ENCODE results near the gene RIMBP2.

RIMBP2 gene

DNA sequence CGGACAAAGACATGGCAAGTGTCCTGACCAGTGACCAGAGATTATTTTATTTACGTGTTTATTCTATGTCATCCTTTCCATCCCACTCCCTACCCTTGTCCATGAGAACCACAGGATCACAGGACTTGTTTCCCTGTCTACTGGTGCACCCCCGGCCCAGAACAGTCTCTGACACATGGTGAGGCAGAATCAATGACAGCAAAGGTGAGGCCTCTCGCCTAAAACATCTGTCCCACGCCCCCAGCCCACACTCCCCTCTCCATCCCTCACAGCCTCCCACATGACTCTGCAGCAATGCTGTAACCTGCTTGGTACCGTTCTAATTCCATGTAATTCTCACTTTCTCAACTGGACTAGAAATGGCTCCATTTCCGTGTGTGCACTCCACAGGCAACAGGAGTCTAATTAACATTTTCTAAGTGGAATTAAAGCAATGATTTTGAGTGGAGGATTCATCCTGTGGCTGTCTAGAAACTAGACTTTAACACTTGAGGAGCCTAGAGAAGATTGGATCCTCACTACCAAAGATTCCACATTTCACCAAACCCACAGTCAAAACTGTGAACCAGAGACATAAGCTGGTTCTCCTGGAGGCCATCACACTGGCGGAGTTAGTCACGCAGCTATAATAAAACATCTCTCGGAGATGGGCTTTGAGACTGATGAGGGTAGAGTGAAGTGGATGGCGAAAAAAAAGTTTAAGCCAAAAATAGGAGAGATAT lies 228.3 kb downstream of the RIMBP2 start:
- peaks cover 0 to 8% (median 0%) of the 10 kb centered on the region in 10 experiments; a peak in 1 of 20 replicates for H3K4me1 ChIP-seq
- H3K36me3 ChIP-seq = no peaks in the 10 kb centered on the region
- no peak overlapping the region for H3K4me3 ChIP-seq
- no peak for TF ChIP-seq Cebpa-rat (IDR thresholded peaks at IDR 0.05)
- no peaks in the 10 kb centered on the region for H4K20me1 ChIP-seq
- no peak overlapping the region for H3K4me2 ChIP-seq
- H3K9me3 ChIP-seq (replicated peaks in 1 of 11) = no peaks in the 10 kb centered on the region
- no peaks in the 10 kb centered on the region for H3K27me3 ChIP-seq
- H3K27ac ChIP-seq = no peak overlapping the region
- no peak overlapping the region for H3K9ac ChIP-seq

DNA sequence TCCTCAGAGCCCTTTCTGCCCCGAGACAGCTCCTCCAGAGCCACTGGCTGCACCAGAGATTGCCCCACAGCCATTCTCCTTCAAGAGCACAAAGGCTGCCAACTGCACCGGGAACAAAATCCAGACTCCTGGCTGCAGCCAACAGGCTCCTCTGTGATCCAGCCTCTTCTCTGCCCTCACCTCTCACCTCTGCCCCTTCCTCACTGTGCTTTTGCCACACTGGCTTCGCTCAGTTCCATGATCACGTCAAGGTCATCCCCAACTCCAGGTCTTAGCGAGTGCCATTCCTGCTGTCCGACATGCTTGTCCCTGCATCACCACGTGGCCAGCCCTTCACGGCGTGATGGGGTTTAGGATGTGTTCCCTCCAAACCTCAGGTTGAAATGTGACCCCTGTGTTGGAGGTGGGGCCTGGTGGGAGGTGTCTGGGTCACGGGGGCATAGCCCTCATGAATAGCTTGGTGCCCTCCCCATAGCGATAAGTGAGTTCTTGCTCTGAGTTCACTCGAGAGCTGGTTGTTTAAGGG lies 229.1 kb downstream of the RIMBP2 start:
- TF ChIP-seq Cebpa-rat (IDR thresholded peaks at IDR 0.05) = no peak
- H3K9ac ChIP-seq = no peak overlapping the region
- H3K27me3 ChIP-seq = no peaks in the 10 kb centered on the region
- H3K4me2 ChIP-seq = no peak overlapping the region
- no peaks in the 10 kb centered on the region for H4K20me1 ChIP-seq
- no peaks in the 10 kb centered on the region for H3K36me3 ChIP-seq
- H3K27ac ChIP-seq = no peak overlapping the region
- H3K9me3 ChIP-seq (replicated peaks in 1 of 11) = no peaks in the 10 kb centered on the region
- H3K4me3 ChIP-seq = no peak overlapping the region
- H3K4me1 ChIP-seq = peaks cover 0 to 14% (median 4%) of the 10 kb centered on the region in 10 experiments; a peak in 12 of 20 replicates

GRCh38 chr12:130486146-130486435 lies 230.0 kb downstream of the RIMBP2 start:
- Histone ChIP-seq H3K9me3 (replicated peaks in 1 of 11) (no peaks in the 10 kb centered on the region), H3K9ac (no peak overlapping the region), H3K4me3 (no peak overlapping the region), H3K27ac (no peak overlapping the region), H3K27me3 (no peaks in the 10 kb centered on the region; a peak in 1 of 22 replicates), H3K36me3 (no peaks in the 10 kb centered on the region), H3K4me2 (no peak overlapping the region), H4K20me1 (no peaks in the 10 kb centered on the region), H3K4me1 (peaks cover 0 to 14% (median 12%) of the 10 kb centered on the region in 10 experiments; a peak in 13 of 20 replicates)
- no peak for TF ChIP-seq Cebpa-rat (IDR thresholded peaks at IDR 0.05)

DNA sequence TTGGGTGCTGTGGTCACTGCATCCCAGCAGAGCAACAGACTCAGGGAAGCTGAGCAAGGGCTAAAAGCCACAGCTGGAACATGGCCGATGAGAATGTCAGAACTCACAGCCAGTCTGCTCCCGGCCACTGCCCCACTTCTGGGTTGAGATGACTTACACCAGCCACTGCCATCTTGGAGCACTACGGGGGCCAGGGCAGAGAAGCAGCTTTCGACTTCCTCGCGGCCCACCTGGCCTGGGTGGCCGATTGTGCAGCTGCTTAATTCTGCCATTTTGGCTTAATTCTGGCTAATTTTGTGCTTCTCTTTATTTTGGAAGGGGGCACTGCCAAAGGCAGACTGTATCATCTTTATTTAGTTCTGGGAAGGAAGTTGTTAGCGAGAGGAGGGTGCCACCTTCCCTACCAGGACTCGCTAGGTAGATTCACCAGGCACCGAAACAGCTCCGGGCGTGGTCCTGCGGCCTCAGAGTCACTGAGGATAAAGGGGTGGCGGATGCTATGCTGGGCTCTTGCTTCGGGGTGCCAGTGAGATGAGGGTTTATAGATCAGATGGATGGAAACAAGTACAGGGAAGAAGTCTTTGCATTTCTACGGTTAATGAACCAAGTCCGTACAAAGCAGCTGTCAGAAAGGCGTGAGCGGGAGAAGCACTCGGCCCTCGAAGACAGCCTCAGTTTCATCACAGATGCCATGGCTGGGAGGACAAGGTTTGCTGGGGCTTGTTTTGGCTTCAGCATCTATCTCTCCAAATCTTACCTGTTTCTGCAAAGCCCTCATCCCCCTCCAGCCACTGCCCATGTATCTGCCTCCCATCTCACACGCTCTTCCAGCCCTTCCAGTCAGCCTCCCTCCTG lies 230.6 kb downstream of the RIMBP2 start:
- Histone ChIP-seq H4K20me1 (no peaks in the 10 kb centered on the region), H3K36me3 (no peaks in the 10 kb centered on the region), H3K9ac (no peak overlapping the region), H3K4me1 (peaks cover 0 to 19% (median 16%) of the 10 kb centered on the region in 10 experiments; a peak in 13 of 20 replicates), H3K27ac (no peak overlapping the region), H3K4me3 (no peak overlapping the region), H3K9me3 (replicated peaks in 1 of 11) (no peaks in the 10 kb centered on the region), H3K27me3 (no peaks in the 10 kb centered on the region; a peak in 1 of 22 replicates), H3K4me2 (no peak overlapping the region)
- TF ChIP-seq Cebpa-rat (IDR thresholded peaks at IDR 0.05) = no peak

DNA sequence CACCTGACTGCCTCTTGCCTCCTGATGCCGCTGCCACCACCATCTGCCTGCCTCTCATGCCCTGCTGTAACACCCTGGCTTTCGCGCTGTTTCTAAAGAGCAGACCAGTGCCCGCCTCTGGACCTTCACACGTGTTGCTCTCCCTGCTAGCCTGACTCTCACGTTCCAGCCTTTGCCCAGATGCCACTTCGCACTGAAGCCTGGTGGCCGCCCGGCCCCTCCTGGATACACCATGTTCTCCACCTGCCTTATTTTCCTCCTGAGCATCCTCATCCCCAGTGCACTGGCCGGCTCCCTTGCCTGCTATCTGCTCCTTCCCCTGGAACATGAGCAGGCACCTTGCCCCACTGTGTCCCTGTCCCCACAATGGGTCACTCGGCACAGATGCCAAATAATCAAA lies 231.9 kb downstream of the RIMBP2 start:
- Histone ChIP-seq H3K36me3 (no peaks in the 10 kb centered on the region), H3K9ac (no peak overlapping the region), H4K20me1 (peaks cover 0 to 4% (median 0%) of the 10 kb centered on the region in 11 experiments; a peak in 1 of 22 replicates), H3K4me1 (peaks cover 0 to 19% (median 16%) of the 10 kb centered on the region in 10 experiments; a peak in 13 of 20 replicates), H3K27me3 (no peaks in the 10 kb centered on the region; a peak in 1 of 22 replicates), H3K4me2 (no peak overlapping the region), H3K27ac (no peak overlapping the region), H3K4me3 (no peak overlapping the region), H3K9me3 (replicated peaks in 1 of 11) (no peaks in the 10 kb centered on the region)
- TF ChIP-seq Cebpa-rat (IDR thresholded peaks at IDR 0.05) = no peak

DNA sequence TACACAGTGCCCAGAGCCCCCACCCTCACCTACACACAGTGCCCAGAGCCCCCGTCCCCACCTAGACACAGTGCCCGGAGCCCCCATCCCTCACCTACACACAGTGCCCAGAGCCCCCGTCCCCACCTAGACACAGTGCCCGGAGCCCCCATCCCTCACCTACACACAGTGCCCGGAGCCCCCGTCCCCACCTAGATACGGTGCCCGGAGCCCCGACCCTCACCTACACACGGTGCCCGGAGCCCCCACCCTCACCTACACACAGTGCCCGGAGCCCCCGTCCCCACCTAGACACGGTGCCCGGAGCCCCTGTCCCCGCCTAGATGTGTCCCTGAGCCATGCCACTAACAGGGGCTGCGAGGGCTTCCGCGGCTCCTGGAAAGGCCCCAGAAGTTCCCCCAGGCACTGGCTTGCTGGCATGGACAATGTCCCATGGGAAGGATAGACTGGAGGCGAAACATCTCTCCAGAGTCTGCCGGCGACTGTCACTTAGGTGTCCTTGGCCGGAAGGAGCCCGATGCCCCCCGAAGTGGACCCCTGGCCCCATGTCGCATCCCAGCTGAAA lies 232.4 kb downstream of the RIMBP2 start:
- H3K9ac ChIP-seq = no peak overlapping the region
- no peak overlapping the region for H3K4me3 ChIP-seq
- H3K4me1 ChIP-seq = peaks cover 0 to 19% (median 16%) of the 10 kb centered on the region in 10 experiments; a peak in 13 of 20 replicates
- no peak overlapping the region for H3K4me2 ChIP-seq
- no peak overlapping the region for H3K27ac ChIP-seq
- peaks cover 0 to 9% (median 0%) of the 10 kb centered on the region in 11 experiments; a peak in 1 of 22 replicates for H4K20me1 ChIP-seq
- H3K27me3 ChIP-seq = no peaks in the 10 kb centered on the region; a peak in 1 of 22 replicates
- no peaks in the 10 kb centered on the region for H3K36me3 ChIP-seq
- H3K9me3 ChIP-seq (replicated peaks in 1 of 11) = no peaks in the 10 kb centered on the region
- TF ChIP-seq Cebpa-rat (IDR thresholded peaks at IDR 0.05) = no peak

GRCh38 chr12:130482448-130482847 lies 233.7 kb downstream of the RIMBP2 start:
- TF ChIP-seq Cebpa-rat (IDR thresholded peaks at IDR 0.05) = no peak

DNA sequence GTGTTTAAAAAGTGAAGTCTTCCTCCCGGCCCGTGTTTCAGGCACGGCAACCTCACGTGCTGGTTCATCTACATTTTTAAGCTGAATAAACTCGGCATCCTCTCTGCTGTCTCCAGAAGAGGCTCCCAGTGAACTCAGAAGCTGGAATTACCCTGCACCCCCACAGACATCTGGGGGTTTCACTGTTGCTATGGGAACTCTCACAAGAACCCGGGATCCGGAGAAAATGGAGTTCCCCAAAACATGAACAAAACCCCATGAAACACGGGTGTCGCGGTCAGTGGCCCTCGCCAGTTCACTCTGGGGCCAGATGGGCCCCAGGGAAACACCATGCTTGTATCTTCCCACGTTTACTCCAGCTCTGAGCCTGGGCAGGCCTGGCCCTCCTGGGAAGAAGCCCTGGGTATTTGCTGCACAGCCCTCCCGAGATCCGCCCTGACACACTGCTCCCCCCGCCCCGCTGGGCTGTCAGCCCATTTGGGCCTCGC lies 234.7 kb downstream of the RIMBP2 start:
- Histone ChIP-seq H3K9me3 (replicated peaks in 1 of 11) (no peaks in the 10 kb centered on the region), H3K27me3 (peaks cover 0 to 7% (median 0%) of the 10 kb centered on the region in 11 experiments; a peak in 5 of 22 replicates), H3K4me1 (peaks cover 0 to 30% (median 25%) of the 10 kb centered on the region in 10 experiments; a peak in 16 of 20 replicates), H3K9ac (no peak overlapping the region), H4K20me1 (peaks cover 0 to 11% (median 0%) of the 10 kb centered on the region in 11 experiments; a peak in 1 of 22 replicates), H3K4me2 (peak overlapping the region; percentile 26 to 77 (median 57); a peak in 19 of 22 replicates), H3K36me3 (no peaks in the 10 kb centered on the region), H3K4me3 (no peak overlapping the region), H3K27ac (no peak overlapping the region)
- TF ChIP-seq Cebpa-rat (IDR thresholded peaks at IDR 0.05) = no peak

More at GRCh38 chr12:130482448-130482847, 233.7 kb downstream of the RIMBP2 start:
- H3K36me3 ChIP-seq = no peaks in the 10 kb centered on the region
- peak overlapping the region in 7 of 11 experiments; percentile 53 to 77 (median 64); a peak in 10 of 22 replicates for H3K4me2 ChIP-seq
- peaks cover 0 to 20% (median 16%) of the 10 kb centered on the region in 10 experiments; a peak in 13 of 20 replicates for H3K4me1 ChIP-seq
- H3K27ac ChIP-seq = no peak overlapping the region
- H4K20me1 ChIP-seq = peaks cover 0 to 11% (median 0%) of the 10 kb centered on the region in 11 experiments; a peak in 1 of 22 replicates
- H3K27me3 ChIP-seq = peaks cover 0 to 2% (median 0%) of the 10 kb centered on the region in 11 experiments; a peak in 3 of 22 replicates
- no peaks in the 10 kb centered on the region for H3K9me3 ChIP-seq (replicated peaks in 1 of 11)
- H3K4me3 ChIP-seq = no peak overlapping the region
- no peak overlapping the region for H3K9ac ChIP-seq
